ENCODE measurements around the gene P2RX7. TPM values are rescaled to one million over a fixed set of nuclear protein-coding genes. Genes with fewer than 3 reads are reported as not detected.

The P2RX7 gene
- total RNA-seq, 1 experiment from 2014 or later: 1.6 TPM

DNA sequence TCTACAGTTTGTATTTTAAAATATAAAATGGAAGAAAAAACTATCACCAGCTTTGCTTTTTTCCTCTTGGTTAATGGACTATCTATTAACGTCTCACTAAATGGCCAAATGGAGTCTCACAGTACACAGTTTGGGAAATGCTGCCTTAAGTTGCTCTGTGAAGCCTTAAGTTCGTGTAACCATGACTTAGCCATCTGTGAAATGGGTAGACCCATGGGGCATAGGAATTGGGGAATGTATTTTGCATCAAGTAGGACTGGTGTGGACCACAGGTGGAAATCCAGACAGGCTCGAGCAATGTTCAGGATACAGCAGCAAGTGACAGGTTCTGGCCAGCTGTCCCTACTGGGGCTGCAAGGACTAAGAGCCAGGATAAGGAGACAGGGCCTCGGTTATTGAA lies 4.8 kb downstream of the P2RX7 start:
- intact Hi-C loops (cut with micrococcal nuclease): no loop called here
- Histone ChIP-seq H3F3A (ENCODE audit: low read length, unreplicated experiment) (no peaks in the 10 kb centered on the region), H3K9me2 (replicated peaks; ENCODE audit: low read length) (no peaks in the 10 kb centered on the region), H3K9me3 (ENCODE audit: low read length) (no peaks in the 10 kb centered on the region), H3K79me2 (ENCODE audit: low read length) (no peaks in the 10 kb centered on the region), H3K27ac (ENCODE audit: low read length) (no peak overlapping the region), H3K27me3 (ENCODE audit: low read length) (no peaks in the 10 kb centered on the region), H3K4me3 (ENCODE audit: low read length) (no peak overlapping the region), H3K36me3 (ENCODE audit: low read depth, low read length) (no peaks in the 10 kb centered on the region), H3K4me2 (ENCODE audit: low read length) (no peak overlapping the region), H4K20me1 (ENCODE audit: low read length) (no peaks in the 10 kb centered on the region), H3K9ac (ENCODE audit: low read length) (no peak overlapping the region), H2AFZ (ENCODE audit: low read length) (no peak overlapping the region), H3K4me1 (ENCODE audit: insufficient read depth, low read length) (peaks cover 16% of the 10 kb centered on the region)
- TF ChIP-seq, protein P1, sequence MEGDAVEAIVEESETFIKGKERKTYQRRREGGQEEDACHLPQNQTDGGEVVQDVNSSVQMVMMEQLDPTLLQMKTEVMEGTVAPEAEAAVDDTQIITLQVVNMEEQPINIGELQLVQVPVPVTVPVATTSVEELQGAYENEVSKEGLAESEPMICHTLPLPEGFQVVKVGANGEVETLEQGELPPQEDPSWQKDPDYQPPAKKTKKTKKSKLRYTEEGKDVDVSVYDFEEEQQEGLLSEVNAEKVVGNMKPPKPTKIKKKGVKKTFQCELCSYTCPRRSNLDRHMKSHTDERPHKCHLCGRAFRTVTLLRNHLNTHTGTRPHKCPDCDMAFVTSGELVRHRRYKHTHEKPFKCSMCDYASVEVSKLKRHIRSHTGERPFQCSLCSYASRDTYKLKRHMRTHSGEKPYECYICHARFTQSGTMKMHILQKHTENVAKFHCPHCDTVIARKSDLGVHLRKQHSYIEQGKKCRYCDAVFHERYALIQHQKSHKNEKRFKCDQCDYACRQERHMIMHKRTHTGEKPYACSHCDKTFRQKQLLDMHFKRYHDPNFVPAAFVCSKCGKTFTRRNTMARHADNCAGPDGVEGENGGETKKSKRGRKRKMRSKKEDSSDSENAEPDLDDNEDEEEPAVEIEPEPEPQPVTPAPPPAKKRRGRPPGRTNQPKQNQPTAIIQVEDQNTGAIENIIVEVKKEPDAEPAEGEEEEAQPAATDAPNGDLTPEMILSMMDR (conservative IDR thresholded peaks at IDR 0.05; ENCODE audit: low read depth, low read length): no peak
- TF ChIP-seq EZH2phosphoT487 (IDR thresholded peaks at IDR 0.05; ENCODE audit: borderline replicate concordance, low read length) (no peak), EZH2 (IDR thresholded peaks at IDR 0.05; ENCODE audit: low read length, unreplicated experiment) (no peak)
- BruUV-seq (replicated peaks): no TSS peak
- DNase-seq (no peak), ATAC-seq (no peak)
- ChIA-PET POLR2A (ENCODE audit: unreplicated experiment) (interaction anchor here (0.5 kb wide), 1 partner anchor 9 kb away, joined by 4 read pairs; no protein-coding TSS in a partner anchor), CTCF (no interaction called here)

DNA sequence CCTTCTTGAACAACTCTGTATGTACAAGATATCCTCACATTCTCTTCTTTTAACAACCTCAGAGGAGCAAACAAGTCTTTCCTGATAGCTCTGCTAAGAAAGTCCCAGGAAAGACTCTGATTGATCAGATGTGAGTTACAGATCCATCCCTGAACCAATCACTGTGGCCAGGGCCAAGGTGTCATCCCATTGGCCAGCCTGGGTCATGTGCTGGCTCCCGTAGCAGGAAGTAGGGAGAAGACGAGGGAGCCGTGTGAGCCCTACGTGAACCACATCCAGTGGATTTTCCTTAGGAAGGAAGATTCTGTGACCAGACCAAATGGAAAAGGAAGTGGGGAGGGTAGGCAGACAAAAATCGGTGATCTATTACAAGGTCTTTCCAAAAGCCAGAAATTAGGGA lies 5.6 kb downstream of the P2RX7 start:
- Histone ChIP-seq H3K4me1 (ENCODE audit: insufficient read depth, low read length) (peaks cover 8% of the 10 kb centered on the region), H2AFZ (ENCODE audit: low read length) (no peak overlapping the region), H3K9me3 (ENCODE audit: low read length) (no peaks in the 10 kb centered on the region), H3K36me3 (ENCODE audit: low read depth, low read length) (no peaks in the 10 kb centered on the region), H3K4me3 (ENCODE audit: low read length) (no peak overlapping the region), H3K27me3 (ENCODE audit: low read length) (no peaks in the 10 kb centered on the region), H3K4me2 (ENCODE audit: low read length) (no peak overlapping the region), H4K20me1 (ENCODE audit: low read length) (no peaks in the 10 kb centered on the region), H3K27ac (ENCODE audit: low read length) (no peak overlapping the region), H3K79me2 (ENCODE audit: low read length) (no peaks in the 10 kb centered on the region), H3F3A (ENCODE audit: low read length, unreplicated experiment) (no peaks in the 10 kb centered on the region), H3K9ac (ENCODE audit: low read length) (no peak overlapping the region), H3K9me2 (replicated peaks; ENCODE audit: low read length) (no peaks in the 10 kb centered on the region)
- DNase-seq: no peak
- intact Hi-C loops (cut with micrococcal nuclease): no loop called here
- ChIA-PET POLR2A (ENCODE audit: unreplicated experiment) (no interaction called here), CTCF (no interaction called here)
- TF ChIP-seq EZH2 (IDR thresholded peaks at IDR 0.05; ENCODE audit: low read length, unreplicated experiment) (no peak), EZH2phosphoT487 (IDR thresholded peaks at IDR 0.05; ENCODE audit: borderline replicate concordance, low read length) (no peak)
- TF ChIP-seq, protein P1 (conservative IDR thresholded peaks at IDR 0.05; ENCODE audit: low read depth, low read length): no peak
- ATAC-seq: no peak
- no TSS peak for BruUV-seq (replicated peaks)

DNA sequence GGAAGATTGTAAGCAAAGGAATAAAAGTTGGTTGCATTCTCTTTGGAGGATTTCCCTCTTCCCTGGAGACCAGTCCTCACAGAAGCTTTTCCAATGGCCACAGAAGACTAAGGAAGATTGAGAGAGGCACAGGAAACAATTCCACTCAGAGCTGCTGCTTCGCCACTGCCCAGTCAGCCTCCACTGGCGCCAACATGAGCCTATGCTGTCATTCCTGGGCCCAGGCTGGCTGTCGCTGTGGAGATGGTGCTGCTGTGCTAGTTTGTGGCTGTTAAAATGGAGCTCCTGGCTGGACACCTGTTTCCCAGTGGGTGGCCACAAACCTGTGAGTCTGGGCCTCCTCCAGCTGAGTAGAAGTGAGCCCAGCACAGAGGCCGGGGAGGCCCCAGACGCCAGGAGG lies 6.6 kb downstream of the P2RX7 start:
- ATAC-seq (no peak), DNase-seq (no peak)
- no TSS peak for BruUV-seq (replicated peaks)
- no peaks in the 10 kb centered on the region for H3K9me2 ChIP-seq (replicated peaks; ENCODE audit: low read length)
- H4K20me1 ChIP-seq (ENCODE audit: low read length): no peaks in the 10 kb centered on the region
- no peak overlapping the region for H3K27ac ChIP-seq (ENCODE audit: low read length)
- no peaks in the 10 kb centered on the region for H3K27me3 ChIP-seq (ENCODE audit: low read length)
- no peaks in the 10 kb centered on the region for H3K4me1 ChIP-seq (ENCODE audit: insufficient read depth, low read length)
- H3K9ac ChIP-seq (ENCODE audit: low read length): no peak overlapping the region
- H3F3A ChIP-seq (ENCODE audit: low read length, unreplicated experiment): no peaks in the 10 kb centered on the region
- ChIA-PET POLR2A (ENCODE audit: unreplicated experiment) (no interaction called here), CTCF (no interaction called here)
- intact Hi-C loops (cut with micrococcal nuclease): no loop called here
- no peak overlapping the region for H2AFZ ChIP-seq (ENCODE audit: low read length)
- TF ChIP-seq, protein P1 (conservative IDR thresholded peaks at IDR 0.05; ENCODE audit: low read depth, low read length): no peak
- TF ChIP-seq EZH2 (IDR thresholded peaks at IDR 0.05; ENCODE audit: low read length, unreplicated experiment): no peak
- TF ChIP-seq EZH2phosphoT487 (IDR thresholded peaks at IDR 0.05; ENCODE audit: borderline replicate concordance, low read length): no peak
- no peak overlapping the region for H3K4me3 ChIP-seq (ENCODE audit: low read length)
- H3K79me2 ChIP-seq (ENCODE audit: low read length): no peaks in the 10 kb centered on the region
- no peaks in the 10 kb centered on the region for H3K9me3 ChIP-seq (ENCODE audit: low read length)
- no peaks in the 10 kb centered on the region for H3K36me3 ChIP-seq (ENCODE audit: low read depth, low read length)
- H3K4me2 ChIP-seq (ENCODE audit: low read length): no peak overlapping the region

All from PC-3 (cell line).